ENCODE data around the gene TBC1D5.
"Not testable (repeated sequence)": the region's sequence is repeated elsewhere in the genome, so short reads cannot be mapped to it uniquely, and the experiment has no call there.

TBC1D5 gene

GRCh38 chr3:17367171-17367570, 375.3 kb downstream of the TBC1D5 start:
- H3K4me3 ChIP-seq (ENCODE audit: low read length): no peak overlapping the region
- H3K36me3 ChIP-seq (ENCODE audit: control insufficient read depth, insufficient read depth, low read length): no peaks in the 10 kb centered on the region
- H3K9me3 ChIP-seq (ENCODE audit: control insufficient read depth, low read length): no peaks in the 10 kb centered on the region
- H3K9ac ChIP-seq (ENCODE audit: low read length): no peak overlapping the region
- H3K27me3 ChIP-seq (ENCODE audit: control insufficient read depth, insufficient read depth, low read length): no peaks in the 10 kb centered on the region
- H3K4me1 ChIP-seq (ENCODE audit: control insufficient read depth, insufficient read depth, low read length): no peaks in the 10 kb centered on the region

- Histone ChIP-seq H3K4me1 (ENCODE audit: control insufficient read depth, insufficient read depth, low read length) (no peaks in the 10 kb centered on the region), H3K9me3 (ENCODE audit: control insufficient read depth, low read length) (no peaks in the 10 kb centered on the region), H3K27me3 (ENCODE audit: control insufficient read depth, insufficient read depth, low read length) (no peaks in the 10 kb centered on the region), H3K9ac (ENCODE audit: low read length) (no peak overlapping the region), H3K36me3 (ENCODE audit: control insufficient read depth, insufficient read depth, low read length) (no peaks in the 10 kb centered on the region), H3K4me3 (ENCODE audit: low read length) (no peak overlapping the region)
These were observed 381.4 kb downstream of the TBC1D5 start for GRCh38 chr3:17360991-17361390.

- H3K9me3 ChIP-seq (ENCODE audit: control insufficient read depth, low read length): no peaks in the 10 kb centered on the region
- no peaks in the 10 kb centered on the region for H3K4me1 ChIP-seq (ENCODE audit: control insufficient read depth, insufficient read depth, low read length)
- H3K36me3 ChIP-seq (ENCODE audit: control insufficient read depth, insufficient read depth, low read length): no peaks in the 10 kb centered on the region
- no peak overlapping the region for H3K4me3 ChIP-seq (ENCODE audit: low read length)
- no peak overlapping the region for H3K9ac ChIP-seq (ENCODE audit: low read length)
- H3K27me3 ChIP-seq (ENCODE audit: control insufficient read depth, insufficient read depth, low read length): no peaks in the 10 kb centered on the region
These were observed 382.5 kb downstream of the TBC1D5 start for GRCh38 chr3:17359911-17360310.

- no peaks in the 10 kb centered on the region for H3K4me1 ChIP-seq (ENCODE audit: control insufficient read depth, insufficient read depth, low read length)
- no peaks in the 10 kb centered on the region for H3K27me3 ChIP-seq (ENCODE audit: control insufficient read depth, insufficient read depth, low read length)
- no peaks in the 10 kb centered on the region for H3K9me3 ChIP-seq (ENCODE audit: control insufficient read depth, low read length)
- H3K9ac ChIP-seq (ENCODE audit: low read length): no peak overlapping the region
- no peaks in the 10 kb centered on the region for H3K36me3 ChIP-seq (ENCODE audit: control insufficient read depth, insufficient read depth, low read length)
- no peak overlapping the region for H3K4me3 ChIP-seq (ENCODE audit: low read length)
These were observed 385.3 kb downstream of the TBC1D5 start for GRCh38 chr3:17357035-17357710.

DNA sequence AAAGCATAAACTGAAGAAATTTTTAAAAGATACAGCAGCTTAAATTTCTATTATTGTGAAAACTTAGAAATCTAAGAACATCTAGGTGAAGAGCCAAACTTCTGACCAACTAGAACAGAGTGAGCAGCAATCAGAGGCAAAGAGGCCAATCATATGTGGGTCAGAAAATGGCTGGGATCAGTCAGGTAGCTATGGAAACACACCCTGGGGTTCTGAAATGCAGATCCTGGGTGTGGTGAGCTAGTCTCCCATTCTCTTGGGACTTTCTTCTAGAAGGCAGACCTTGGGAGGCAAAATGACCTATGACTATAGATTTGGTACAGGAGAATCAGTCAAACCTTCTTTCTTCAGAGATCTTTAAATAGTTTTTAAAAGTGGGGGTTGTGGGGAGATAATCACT, 385.8 kb downstream of the TBC1D5 start:
- Histone ChIP-seq H3K4me1 (ENCODE audit: control insufficient read depth, insufficient read depth, low read length) (no peaks in the 10 kb centered on the region), H3K36me3 (ENCODE audit: control insufficient read depth, insufficient read depth, low read length) (no peaks in the 10 kb centered on the region), H3K27me3 (ENCODE audit: control insufficient read depth, insufficient read depth, low read length) (no peaks in the 10 kb centered on the region), H3K9ac (ENCODE audit: low read length) (no peak overlapping the region), H3K9me3 (ENCODE audit: control insufficient read depth, low read length) (no peaks in the 10 kb centered on the region), H3K4me3 (ENCODE audit: low read length) (no peak overlapping the region)

GRCh38 chr3:17355591-17355990, 386.8 kb downstream of the TBC1D5 start:
- Histone ChIP-seq H3K27me3 (ENCODE audit: control insufficient read depth, insufficient read depth, low read length) (no peaks in the 10 kb centered on the region), H3K4me3 (ENCODE audit: low read length) (no peak overlapping the region), H3K4me1 (ENCODE audit: control insufficient read depth, insufficient read depth, low read length) (no peaks in the 10 kb centered on the region), H3K9ac (ENCODE audit: low read length) (no peak overlapping the region), H3K9me3 (ENCODE audit: control insufficient read depth, low read length) (no peaks in the 10 kb centered on the region), H3K36me3 (ENCODE audit: control insufficient read depth, insufficient read depth, low read length) (no peaks in the 10 kb centered on the region)

DNA sequence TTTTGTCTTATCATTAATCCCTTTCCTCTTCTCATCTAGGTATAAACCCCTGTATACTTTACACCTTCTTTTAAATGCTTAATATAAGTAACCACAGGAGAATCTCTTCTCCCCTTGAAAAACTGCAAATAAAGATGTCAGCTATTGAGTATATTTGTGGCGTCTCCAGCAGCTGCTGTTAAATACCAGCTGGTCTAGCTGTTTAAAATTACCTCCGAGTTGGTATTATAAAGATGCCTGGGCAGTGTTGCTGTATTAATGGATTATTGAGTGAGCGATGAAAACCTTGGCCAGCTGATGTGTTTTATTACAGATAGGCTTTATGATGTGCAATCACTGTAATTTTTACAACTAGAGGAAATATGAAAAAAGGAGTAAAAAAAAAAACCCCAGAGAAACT, 388.1 kb downstream of the TBC1D5 start:
- Histone ChIP-seq H3K9ac (ENCODE audit: low read length) (no peak overlapping the region), H3K4me3 (ENCODE audit: low read length) (no peak overlapping the region), H3K27me3 (ENCODE audit: control insufficient read depth, insufficient read depth, low read length) (no peaks in the 10 kb centered on the region), H3K9me3 (ENCODE audit: control insufficient read depth, low read length) (no peaks in the 10 kb centered on the region), H3K36me3 (ENCODE audit: control insufficient read depth, insufficient read depth, low read length) (no peaks in the 10 kb centered on the region), H3K4me1 (ENCODE audit: control insufficient read depth, insufficient read depth, low read length) (no peaks in the 10 kb centered on the region)

DNA sequence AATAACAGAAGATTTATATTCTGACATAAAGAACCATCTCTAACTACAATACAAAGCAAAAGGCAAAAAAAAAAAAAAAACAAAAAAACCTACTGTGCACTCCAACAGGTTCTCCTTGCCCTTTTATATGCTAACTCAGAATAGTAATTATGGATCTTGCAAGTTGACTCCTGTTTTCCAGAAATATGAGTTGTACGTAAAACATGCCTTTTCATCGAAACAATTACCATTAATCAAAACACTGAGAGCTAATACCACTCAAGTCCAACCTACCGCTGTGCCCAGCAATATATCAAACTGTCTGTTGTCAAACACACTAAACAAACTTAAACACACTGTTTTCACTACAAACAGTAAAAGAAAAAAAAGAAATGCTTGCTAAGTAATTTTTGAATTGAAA, 389.8 kb downstream of the TBC1D5 start:
- no peak overlapping the region for H3K9ac ChIP-seq (ENCODE audit: low read length)
- H3K36me3 ChIP-seq (ENCODE audit: control insufficient read depth, insufficient read depth, low read length): no peaks in the 10 kb centered on the region
- no peaks in the 10 kb centered on the region for H3K9me3 ChIP-seq (ENCODE audit: control insufficient read depth, low read length)

DNA sequence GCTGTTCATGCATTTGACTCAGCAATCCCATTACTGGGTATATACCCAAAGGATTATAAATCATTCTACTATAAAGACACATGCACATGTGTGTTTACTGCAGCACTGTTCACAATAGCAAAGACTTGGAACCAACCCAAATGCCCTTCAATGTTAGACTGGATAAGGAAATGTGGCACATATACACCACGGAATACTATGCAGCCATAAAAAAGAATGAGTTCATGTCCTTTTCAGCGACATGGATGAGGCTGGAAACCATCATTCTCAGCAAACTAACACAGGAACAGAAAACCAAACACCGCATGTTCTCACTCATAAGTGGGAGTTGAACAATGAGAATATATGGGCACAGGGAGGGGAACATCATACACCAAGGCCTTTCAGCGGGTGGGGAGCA, 391.2 kb downstream of the TBC1D5 start:
- not testable (repeated sequence) for H3K9ac ChIP-seq (ENCODE audit: low read length); H3K36me3 ChIP-seq (ENCODE audit: control insufficient read depth, insufficient read depth, low read length); H3K4me1 ChIP-seq (ENCODE audit: control insufficient read depth, insufficient read depth, low read length); H3K4me3 ChIP-seq (ENCODE audit: low read length); H3K9me3 ChIP-seq (ENCODE audit: control insufficient read depth, low read length); H3K27me3 ChIP-seq (ENCODE audit: control insufficient read depth, insufficient read depth, low read length)

More for the DNA sequence above, 389.8 kb downstream of the TBC1D5 start:
- H3K27me3 ChIP-seq (ENCODE audit: control insufficient read depth, insufficient read depth, low read length): no peaks in the 10 kb centered on the region
- no peaks in the 10 kb centered on the region for H3K4me1 ChIP-seq (ENCODE audit: control insufficient read depth, insufficient read depth, low read length)
- no peak overlapping the region for H3K4me3 ChIP-seq (ENCODE audit: low read length)

GRCh38 chr3:17349093-17349492, 393.3 kb downstream of the TBC1D5 start:
- H3K4me1 ChIP-seq (ENCODE audit: control insufficient read depth, insufficient read depth, low read length): no peaks in the 10 kb centered on the region
- H3K9me3 ChIP-seq (ENCODE audit: control insufficient read depth, low read length): no peaks in the 10 kb centered on the region
- H3K27me3 ChIP-seq (ENCODE audit: control insufficient read depth, insufficient read depth, low read length): no peaks in the 10 kb centered on the region
- H3K4me3 ChIP-seq (ENCODE audit: low read length): no peak overlapping the region
- H3K36me3 ChIP-seq (ENCODE audit: control insufficient read depth, insufficient read depth, low read length): no peaks in the 10 kb centered on the region
- no peak overlapping the region for H3K9ac ChIP-seq (ENCODE audit: low read length)

DNA sequence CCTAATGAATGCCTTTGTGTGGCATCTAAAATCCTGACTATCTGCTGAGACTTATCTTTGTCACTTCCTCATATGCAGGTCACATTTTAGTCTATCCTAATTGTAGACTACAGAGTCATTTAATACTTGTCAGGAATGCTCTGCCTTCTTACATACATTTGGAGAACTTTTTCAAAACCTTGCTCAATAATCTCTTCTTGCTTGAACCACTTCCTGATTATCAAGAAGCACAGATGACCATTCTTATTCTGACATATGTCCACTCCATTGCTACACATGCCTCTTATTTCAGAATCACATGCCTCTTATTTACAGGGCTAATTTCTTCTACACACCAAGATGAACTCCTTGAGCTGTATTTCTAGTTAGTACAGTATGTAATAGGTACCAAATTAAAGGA, 400.3 kb downstream of the TBC1D5 start:
- H3K4me1 ChIP-seq (ENCODE audit: control insufficient read depth, insufficient read depth, low read length): no peaks in the 10 kb centered on the region
- no peak overlapping the region for H3K4me3 ChIP-seq (ENCODE audit: low read length)
- H3K36me3 ChIP-seq (ENCODE audit: control insufficient read depth, insufficient read depth, low read length): no peaks in the 10 kb centered on the region
- no peak overlapping the region for H3K9ac ChIP-seq (ENCODE audit: low read length)
- H3K9me3 ChIP-seq (ENCODE audit: control insufficient read depth, low read length): no peaks in the 10 kb centered on the region
- no peaks in the 10 kb centered on the region for H3K27me3 ChIP-seq (ENCODE audit: control insufficient read depth, insufficient read depth, low read length)

DNA sequence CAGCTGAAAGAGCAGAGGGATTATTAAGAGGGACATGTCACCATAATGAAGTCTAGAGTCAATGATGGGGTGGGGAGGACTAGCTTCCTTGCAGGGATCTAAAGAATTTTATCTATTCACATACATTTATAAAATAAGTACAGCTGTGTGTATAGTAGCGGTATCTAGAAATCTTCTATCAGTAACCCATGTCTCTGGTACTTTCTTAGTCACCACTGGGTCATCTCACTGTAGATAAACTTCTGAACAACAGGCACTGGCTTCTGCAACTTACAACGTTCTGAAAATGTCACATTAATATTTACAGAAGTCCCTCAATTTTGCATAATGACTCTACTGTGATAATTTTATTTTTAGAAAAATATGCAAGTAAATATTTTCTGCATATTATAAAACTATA, 401.7 kb downstream of the TBC1D5 start:
- Histone ChIP-seq H3K9ac (ENCODE audit: low read length) (no peak overlapping the region), H3K9me3 (ENCODE audit: control insufficient read depth, low read length) (no peaks in the 10 kb centered on the region), H3K4me3 (ENCODE audit: low read length) (no peak overlapping the region), H3K36me3 (ENCODE audit: control insufficient read depth, insufficient read depth, low read length) (no peaks in the 10 kb centered on the region), H3K4me1 (ENCODE audit: control insufficient read depth, insufficient read depth, low read length) (no peaks in the 10 kb centered on the region), H3K27me3 (ENCODE audit: control insufficient read depth, insufficient read depth, low read length) (no peaks in the 10 kb centered on the region)

DNA sequence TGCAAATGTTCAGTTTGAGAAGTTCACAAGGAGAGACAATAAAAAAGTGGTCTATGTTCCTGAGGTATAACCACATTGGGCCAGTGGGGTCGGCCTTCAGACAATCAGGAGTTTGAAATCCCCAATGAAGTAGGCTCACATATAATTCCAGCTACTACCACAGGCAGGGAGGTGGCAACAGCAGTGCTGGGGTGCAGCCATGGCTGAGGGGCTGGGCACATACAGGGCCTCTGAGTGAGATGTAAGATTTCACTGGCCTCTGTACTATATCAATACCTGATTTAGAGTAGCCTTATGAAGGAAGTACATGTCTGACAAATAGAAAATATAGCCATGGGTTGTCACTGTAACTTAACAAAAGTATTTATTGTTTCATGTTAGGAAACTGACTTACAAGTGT, 402.2 kb downstream of the TBC1D5 start:
- no peaks in the 10 kb centered on the region for H3K4me1 ChIP-seq (ENCODE audit: control insufficient read depth, insufficient read depth, low read length)
- H3K4me3 ChIP-seq (ENCODE audit: low read length): no peak overlapping the region
- no peak overlapping the region for H3K9ac ChIP-seq (ENCODE audit: low read length)
- no peaks in the 10 kb centered on the region for H3K36me3 ChIP-seq (ENCODE audit: control insufficient read depth, insufficient read depth, low read length)
- H3K27me3 ChIP-seq (ENCODE audit: control insufficient read depth, insufficient read depth, low read length): no peaks in the 10 kb centered on the region
- no peaks in the 10 kb centered on the region for H3K9me3 ChIP-seq (ENCODE audit: control insufficient read depth, low read length)
